T-cell (primary cell): ENCODE measurements around the gene BRIP1. TPM values are rescaled to one million over a fixed set of nuclear protein-coding genes. Genes with fewer than 3 reads are reported as not detected.
"Not testable (repeated sequence)": the region's sequence is repeated elsewhere in the genome, so short reads cannot be mapped to it uniquely, and the experiment has no call there.

Experiments used
- ATAC-seq, 4 experiments: fragments of 200-7000 bp in 3 of 4; fragments of 150-1000 bp in 1 of 4; cut with Tn5 transposase; replicated peaks in 1 of 4; 1 replicate in 3 of 4; 2 replicates in 1 of 4; pipeline ENCODE4 v1.10.0; 2021; ENCODE audit warnings: moderate library complexity in 3 of 4, mild to moderate bottlenecking in 2 of 4, moderate number of reproducible peaks in 1 of 4
- CTCF ChIA-PET, 2 donors: fragments of 300-600 bp; sonication (Branson Sonifier 250); formaldehyde crosslinking; loops; one replicate each; lab custom pipeline; 2022; ENCODE audit warnings: antibody characterized with exemption in 2 of 2; lab: Charles Lee
- POLR2A ChIA-PET, 2 donors: fragments of 300-600 bp; sonication (Branson Sonifier 250); formaldehyde crosslinking; loops; one replicate each; lab custom pipeline; 2022; ENCODE audit warnings: antibody characterized with exemption in 2 of 2; lab: Charles Lee
- DNase-seq, 35 experiments: peaks; one replicate each; pipeline versions ENCODE4 v3.0.0 to v3.0.0-alpha.2; 2013 to 2023
- H3K27ac ChIP-seq: one replicate; pipeline ENCODE4 v1.5.1; 2013; ENCODE audit warnings: low read length
- H3K27me3 ChIP-seq, 2 experiments: replicated peaks in 1 of 2; 1 replicate in 1 of 2; 2 replicates in 1 of 2; pipeline versions ENCODE4 v1.6.1 to v1.7.0; 2013; ENCODE audit warnings: low read length in 1 of 2, mixed read lengths in 1 of 2; ENCODE audit not compliant: control insufficient read depth in 2 of 2, insufficient read depth in 2 of 2; ENCODE audit errors: extremely low read depth in 1 of 2
- H3K36me3 ChIP-seq, 2 donors: 1 replicate in 1 of 2; 2 replicates in 1 of 2; pipeline versions ENCODE4 v1.6.1 to v1.7.0; 2013; ENCODE audit warnings: low read length in 1 of 2; ENCODE audit not compliant: control insufficient read depth in 2 of 2, insufficient read depth in 1 of 2; ENCODE audit errors: extremely low read depth in 1 of 2
- H3K4me1 ChIP-seq, 2 experiments: 1 replicate in 1 of 2; 2 replicates in 1 of 2; pipeline versions ENCODE4 v1.6.1 to v1.7.0; 2013; ENCODE audit warnings: low read length in 2 of 2, mixed read lengths in 1 of 2; ENCODE audit not compliant: insufficient read depth in 2 of 2, control insufficient read depth in 1 of 2; ENCODE audit errors: extremely low read depth in 1 of 2
- H3K4me3 ChIP-seq, 2 donors: 1 replicate in 1 of 2; 2 replicates in 1 of 2; pipeline versions ENCODE4 v1.5.1 to v1.7.0; 2013; ENCODE audit warnings: mild to moderate bottlenecking in 2 of 2, low read length in 1 of 2, moderate library complexity in 1 of 2; ENCODE audit not compliant: control insufficient read depth in 1 of 2; ENCODE audit errors: extremely low read depth in 1 of 2
- H3K9me3 ChIP-seq: 2 replicates; pipeline ENCODE4 v1.7.0; 2013
- H3K27ac Mint-ChIP-seq, 2 donors: one replicate each; pipeline ENCODE4 v1.8.0; 2020 to 2021; ENCODE audit warnings: mild to moderate bottlenecking in 2 of 2, mixed read lengths in 2 of 2
- H3K27me3 Mint-ChIP-seq, 2 donors: one replicate each; pipeline ENCODE4 v1.8.0; 2021 to 2022; ENCODE audit warnings: mixed read lengths in 2 of 2
- H3K36me3 Mint-ChIP-seq: one replicate; pipeline ENCODE4 v1.8.0; 2021; ENCODE audit warnings: mixed read lengths
- H3K4me1 Mint-ChIP-seq, 3 donors: one replicate each; pipeline ENCODE4 v1.8.0; 2020 to 2022; ENCODE audit warnings: mixed read lengths in 3 of 3, mild to moderate bottlenecking in 1 of 3
- H3K4me3 Mint-ChIP-seq, 3 donors: one replicate each; pipeline ENCODE4 v1.8.0; 2020 to 2022; ENCODE audit warnings: mild to moderate bottlenecking in 3 of 3, mixed read lengths in 3 of 3, moderate library complexity in 3 of 3
- H3K9me3 Mint-ChIP-seq, 3 donors: one replicate each; pipeline ENCODE4 v1.8.0; 2020 to 2022; ENCODE audit warnings: mixed read lengths in 3 of 3
- WGBS: methylation state at CpG from one replicate; pipeline ENCODE4 v1.1.5; 2013; ENCODE audit warnings: missing lambda C conversion rate; ENCODE audit not compliant: insufficient coverage; 5-methylcytosine and 5-hydroxymethylcytosine counted together
- total RNA-seq, 35 experiments: library from RNA in 6 of 35; stranded (reverse) in 6 of 35; fragments of 120-200 nt in 1 of 35; gene quantifications; one replicate each; pipeline versions ENCODE4 v1.2.1 to v1.2.4 and lab custom pipeline; 2013 to 2026

The BRIP1 gene
- total RNA-seq, 5 donors from 2014 or later (not counting 1 experiment from before 2014, with no cell fraction given): 1.4 to 3.5 (median 1.7) TPM

DNA sequence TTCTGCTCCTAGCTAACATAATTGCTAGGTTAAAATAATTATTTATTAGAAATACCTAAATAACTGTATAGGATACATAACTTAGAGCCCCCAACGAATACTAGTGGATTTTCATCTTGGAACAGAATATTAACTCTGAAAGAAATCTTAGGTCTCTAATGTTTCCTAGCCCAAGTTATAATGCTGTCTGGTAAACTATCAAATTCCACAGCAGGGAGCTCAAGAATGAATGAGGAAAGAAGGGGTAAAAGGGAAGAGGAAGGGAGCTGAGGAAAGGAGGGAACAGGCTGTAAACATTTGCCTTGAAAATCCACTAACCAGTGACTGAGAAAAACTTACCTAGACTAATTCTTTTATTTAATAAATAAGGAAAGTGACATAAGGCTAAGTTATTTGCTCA is 179.2 kb downstream of the BRIP1 start:
- no peak overlapping the region for H3K4me3 Mint-ChIP-seq
- no peaks in the 10 kb centered on the region for H3K4me1 Mint-ChIP-seq
- no peak for DNase-seq
- no peaks in the 10 kb centered on the region for H3K27me3 ChIP-seq
- ATAC-seq: no peak
- no peak overlapping the region for H3K4me3 ChIP-seq
- H3K36me3 ChIP-seq: no peaks in the 10 kb centered on the region
- peaks cover 14% of the 10 kb centered on the region for H3K36me3 Mint-ChIP-seq
- H3K27ac Mint-ChIP-seq: no peak overlapping the region
- no peaks in the 10 kb centered on the region for H3K27me3 Mint-ChIP-seq
- CTCF ChIA-PET: no interaction called here
- WGBS: no CpG with 5 or more reads among the region's 1 CpG
- H3K4me1 ChIP-seq: no peaks in the 10 kb centered on the region
- POLR2A ChIA-PET: no interaction called here
- no peak overlapping the region for H3K27ac ChIP-seq
- no peaks in the 10 kb centered on the region for H3K9me3 ChIP-seq
- H3K9me3 Mint-ChIP-seq: peaks cover 0 to 2% (median 2%) of the 10 kb centered on the region in 3 donors

GRCh38 chr17:61683466-61683865 is 179.9 kb downstream of the BRIP1 start:
- H3K4me1 Mint-ChIP-seq: no peaks in the 10 kb centered on the region

GRCh38 chr17:61680921-61681320 is 182.4 kb downstream of the BRIP1 start:
- peaks cover 0 to 2% (median 0%) of the 10 kb centered on the region in 3 donors for H3K9me3 Mint-ChIP-seq
- no peaks in the 10 kb centered on the region for H3K27me3 Mint-ChIP-seq
- no CpG with 5 or more reads among the region's 10 CpGs for WGBS
- Histone ChIP-seq H3K9me3 (no peaks in the 10 kb centered on the region), H3K4me1 (no peaks in the 10 kb centered on the region), H3K27me3 (no peaks in the 10 kb centered on the region), H3K36me3 (no peaks in the 10 kb centered on the region), H3K27ac (no peak overlapping the region), H3K4me3 (no peak overlapping the region)
- H3K4me3 Mint-ChIP-seq: no peak overlapping the region
- no peaks in the 10 kb centered on the region for H3K4me1 Mint-ChIP-seq
- H3K27ac Mint-ChIP-seq: no peak overlapping the region
- DNase-seq (no peak), ATAC-seq (no peak)
- peaks cover 5% of the 10 kb centered on the region for H3K36me3 Mint-ChIP-seq
- ChIA-PET CTCF (no interaction called here), POLR2A (no interaction called here)

More at GRCh38 chr17:61683466-61683865, 179.9 kb downstream of the BRIP1 start:
- Histone ChIP-seq H3K4me1 (no peaks in the 10 kb centered on the region), H3K36me3 (no peaks in the 10 kb centered on the region), H3K27ac (no peak overlapping the region), H3K27me3 (no peaks in the 10 kb centered on the region), H3K4me3 (no peak overlapping the region), H3K9me3 (no peaks in the 10 kb centered on the region)
- H3K36me3 Mint-ChIP-seq: peaks cover 9% of the 10 kb centered on the region
- ATAC-seq (no peak), DNase-seq (no peak)
- ChIA-PET POLR2A (no interaction called here), CTCF (no interaction called here)
- H3K4me3 Mint-ChIP-seq: no peak overlapping the region
- H3K27ac Mint-ChIP-seq: no peak overlapping the region
- no peaks in the 10 kb centered on the region for H3K27me3 Mint-ChIP-seq
- peaks cover 0 to 2% (median 0%) of the 10 kb centered on the region in 3 donors for H3K9me3 Mint-ChIP-seq
- 100% methylated on average over 1 of the region's 2 CpGs for WGBS

DNA sequence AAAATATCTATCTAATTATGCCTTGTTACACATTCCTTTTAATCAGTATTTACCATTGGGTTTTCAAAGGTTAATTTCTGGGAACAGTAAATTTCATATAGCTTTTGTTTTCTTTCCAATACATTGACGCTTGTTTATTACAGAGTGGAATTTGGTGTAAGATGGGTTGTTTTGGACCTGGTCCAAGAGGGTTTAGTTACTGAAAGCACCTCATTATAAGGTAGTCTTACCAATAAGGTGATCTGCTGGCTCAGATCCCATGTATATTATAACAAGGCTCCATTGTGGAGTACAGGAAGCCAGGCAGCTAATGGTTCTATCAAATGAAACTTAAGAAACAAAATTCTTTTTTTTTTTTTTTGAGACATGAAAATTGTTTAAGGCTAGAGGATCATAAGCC is 185.0 kb downstream of the BRIP1 start:
- POLR2A ChIA-PET: interaction anchor here in 1 of 2 donors (0.5 kb wide), 1 partner anchor 495 kb away, joined by 3 read pairs; no protein-coding TSS in a partner anchor
- no CpG with 5 or more reads among the region's 1 CpG for WGBS
- Histone ChIP-seq H3K4me1 (no peaks in the 10 kb centered on the region), H3K4me3 (no peak overlapping the region), H3K9me3 (no peaks in the 10 kb centered on the region), H3K36me3 (no peaks in the 10 kb centered on the region), H3K27me3 (peaks cover 0 to 2% of the 10 kb centered on the region in 2 experiments), H3K27ac (no peak overlapping the region)
- Mint-ChIP-seq H3K27ac (no peak overlapping the region), H3K4me1 (no peaks in the 10 kb centered on the region), H3K9me3 (peaks cover 0 to 2% (median 0%) of the 10 kb centered on the region in 3 donors), H3K36me3 (no peaks in the 10 kb centered on the region), H3K27me3 (peaks cover 2 to 5% of the 10 kb centered on the region in 2 donors), H3K4me3 (no peak overlapping the region)
- CTCF ChIA-PET: no interaction called here
- ATAC-seq: no peak
- no peak for DNase-seq

GRCh38 chr17:61677150-61677811 is 186.0 kb downstream of the BRIP1 start:
- POLR2A ChIA-PET, ATAC-seq, H3K27ac ChIP-seq, H3K4me3 Mint-ChIP-seq, H3K27me3 Mint-ChIP-seq, H3K36me3 Mint-ChIP-seq, H3K27ac Mint-ChIP-seq, H3K4me1 ChIP-seq, H3K27me3 ChIP-seq, H3K4me1 Mint-ChIP-seq, H3K9me3 Mint-ChIP-seq, CTCF ChIA-PET, DNase-seq, H3K9me3 ChIP-seq, H3K4me3 ChIP-seq, H3K36me3 ChIP-seq: not testable (repeated sequence)
- no CpG with 5 or more reads among the region's 7 CpGs for WGBS

- H3K27me3 Mint-ChIP-seq, H3K36me3 ChIP-seq, CTCF ChIA-PET, H3K4me1 ChIP-seq, H3K27ac ChIP-seq, H3K4me3 Mint-ChIP-seq, DNase-seq, H3K4me3 ChIP-seq, ATAC-seq, H3K9me3 Mint-ChIP-seq, POLR2A ChIA-PET, H3K36me3 Mint-ChIP-seq, H3K27me3 ChIP-seq, H3K4me1 Mint-ChIP-seq, H3K27ac Mint-ChIP-seq, H3K9me3 ChIP-seq: not testable (repeated sequence)
Observed at GRCh38 chr17:61676522-61676921, 186.8 kb downstream of the BRIP1 start.

GRCh38 chr17:61674609-61675008 is 188.7 kb downstream of the BRIP1 start:
- H3K4me3 Mint-ChIP-seq, CTCF ChIA-PET, H3K36me3 Mint-ChIP-seq, H3K9me3 ChIP-seq, H3K9me3 Mint-ChIP-seq, H3K4me1 ChIP-seq, H3K4me3 ChIP-seq, H3K36me3 ChIP-seq, ATAC-seq, H3K27ac ChIP-seq, DNase-seq, H3K4me1 Mint-ChIP-seq, H3K27me3 ChIP-seq, POLR2A ChIA-PET, H3K27me3 Mint-ChIP-seq, H3K27ac Mint-ChIP-seq: not testable (repeated sequence)
- WGBS: no CpG with 5 or more reads among the region's 2 CpGs
